Daoy (cell line): ENCODE results near the gene KTI12. TPM values are rescaled to one million over a fixed set of nuclear protein-coding genes. Genes with fewer than 3 reads are reported as not detected.

Source experiments
- DNase-seq: peaks from one replicate; pipeline ENCODE4 v3.0.0-alpha.2; 2015; ENCODE audit warnings: low read depth
- total RNA-seq: library from RNA; depleted of rRNA; stranded (reverse); fragments of >200 nt; shearing (Covaris generic); gene quantifications from 2 replicates; pipeline ENCODE4 v1.2.3, GENCODE V29; 2014; rRNA removed

Gene KTI12
- total RNA-seq, 1 experiment from 2014 or later = 23.2 TPM

DNA sequence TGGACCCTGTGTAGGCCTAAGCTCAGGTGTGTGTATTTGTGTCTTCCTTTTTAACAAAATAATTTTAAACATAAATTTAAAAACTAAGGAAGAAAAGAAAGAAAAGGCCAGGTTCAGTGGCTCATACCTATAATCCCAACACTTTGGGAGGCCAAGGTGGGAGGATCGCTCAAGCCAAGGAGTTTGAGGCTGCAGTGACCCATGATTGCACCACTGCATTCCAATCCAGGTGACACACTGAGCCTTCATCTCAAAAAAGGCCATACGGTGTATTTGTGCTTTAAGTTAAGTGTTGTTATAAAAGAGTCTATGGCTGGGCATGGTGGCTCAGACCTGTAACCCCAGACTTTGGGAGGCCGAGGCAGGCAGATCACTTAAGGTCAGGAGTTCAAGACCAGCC, 51.4 kb downstream of the KTI12 start:
- DNase-seq = no peak

Other genes with a start within 250 kb of the KTI12 start
- gene NRDC, start 155.1 kb downstream of the KTI12 start, total RNA-seq = 47.0 and 56.8 TPM in 2 replicates
- 2.2 and 2.7 TPM in 2 replicates for gene RAB3B, start 43.1 kb downstream of the KTI12 start, total RNA-seq
- 103 and 128 TPM in 2 replicates for gene TXNDC12, start 21.4 kb upstream of the KTI12 start, total RNA-seq
- gene BTF3L4, start 22.5 kb upstream of the KTI12 start, total RNA-seq = 119 and 127 TPM in 2 replicates
- gene ZFYVE9, start 108.3 kb upstream of the KTI12 start, total RNA-seq = 11.8 and 15.3 TPM in 2 replicates